ENCODE results near the gene USP17L17.
"Not testable (repeated sequence)": the region's sequence is repeated elsewhere in the genome, so short reads cannot be mapped to it uniquely, and the experiment has no call there.

USP17L17 gene, protein sequence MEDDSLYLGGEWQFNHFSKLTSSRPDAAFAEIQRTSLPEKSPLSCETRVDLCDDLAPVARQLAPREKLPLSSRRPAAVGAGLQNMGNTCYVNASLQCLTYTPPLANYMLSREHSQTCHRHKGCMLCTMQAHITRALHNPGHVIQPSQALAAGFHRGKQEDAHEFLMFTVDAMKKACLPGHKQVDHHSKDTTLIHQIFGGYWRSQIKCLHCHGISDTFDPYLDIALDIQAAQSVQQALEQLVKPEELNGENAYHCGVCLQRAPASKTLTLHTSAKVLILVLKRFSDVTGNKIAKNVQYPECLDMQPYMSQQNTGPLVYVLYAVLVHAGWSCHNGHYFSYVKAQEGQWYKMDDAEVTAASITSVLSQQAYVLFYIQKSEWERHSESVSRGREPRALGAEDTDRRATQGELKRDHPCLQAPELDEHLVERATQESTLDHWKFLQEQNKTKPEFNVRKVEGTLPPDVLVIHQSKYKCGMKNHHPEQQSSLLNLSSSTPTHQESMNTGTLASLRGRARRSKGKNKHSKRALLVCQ
- 0 reads per million in 2 donors for total RNA-seq

DNA sequence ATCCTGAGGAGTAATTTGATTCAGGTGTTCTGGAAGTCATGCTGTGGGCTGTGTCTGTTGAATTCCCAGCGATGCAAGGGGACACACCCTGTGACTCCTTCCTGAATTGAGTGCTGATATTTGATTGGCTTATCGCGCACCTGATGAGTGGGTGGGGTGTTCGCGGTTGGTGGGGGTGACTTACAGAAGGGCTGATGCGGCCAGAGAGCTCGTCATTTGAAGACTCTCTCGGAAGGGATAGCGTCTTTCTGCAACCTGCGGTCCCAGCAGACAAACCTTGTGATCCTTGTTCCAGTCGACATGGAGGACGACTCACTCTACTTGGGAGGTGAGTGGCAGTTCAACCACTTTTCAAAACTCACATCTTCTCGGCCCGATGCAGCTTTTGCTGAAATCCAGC is at the start of gene USP17L17:
USP17L17 (plus strand) TSS at position 301 of the 400 bp plus-strand sequence; CDS start at position 301, 0 bp downstream.
- DNase-seq: not testable (repeated sequence)

DNA sequence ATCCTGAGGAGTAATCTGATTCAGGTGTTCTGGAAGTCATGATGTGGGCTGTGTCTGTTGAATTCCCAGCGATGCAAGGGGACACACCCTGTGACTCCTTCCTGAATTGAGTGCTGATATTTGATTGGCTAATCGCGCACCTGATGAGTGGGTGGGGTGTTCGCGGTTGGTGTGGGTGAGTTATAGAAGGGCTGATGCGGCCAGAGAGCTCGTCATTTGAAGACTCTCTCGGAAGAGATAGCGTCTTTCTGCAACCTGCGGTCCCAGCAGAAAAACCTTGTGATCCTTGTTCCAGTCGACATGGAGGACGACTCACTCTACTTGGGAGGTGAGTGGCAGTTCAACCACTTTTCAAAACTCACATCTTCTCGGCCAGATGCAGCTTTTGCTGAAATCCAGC is 33.3 kb upstream of the USP17L17 start, which contains the start of gene USP17L10:
USP17L10 (plus strand) TSS at position 301 of the 400 bp plus-strand sequence; CDS start at position 301, 0 bp downstream.
- DNase-seq: not testable (repeated sequence)

DNA sequence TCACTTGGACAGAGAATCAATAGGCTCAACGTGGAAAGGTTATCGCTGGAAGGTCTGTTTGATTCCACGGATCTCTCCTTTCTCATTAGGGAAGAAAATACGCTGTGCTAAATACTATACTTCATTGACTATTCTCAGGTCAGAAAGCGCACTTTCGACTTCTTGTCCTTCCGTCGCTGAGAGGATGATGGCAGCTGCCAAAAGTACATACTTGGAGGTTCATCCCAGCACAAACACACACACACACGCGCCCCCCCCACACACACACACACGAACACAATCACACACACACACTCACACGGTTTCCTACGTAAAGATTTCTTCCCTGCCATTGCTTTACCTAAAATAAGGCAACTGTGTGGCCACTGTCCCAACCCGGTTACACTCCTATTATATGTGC is 29.0 kb upstream of the USP17L17 start:
- not testable (repeated sequence) for DNase-seq

DNA sequence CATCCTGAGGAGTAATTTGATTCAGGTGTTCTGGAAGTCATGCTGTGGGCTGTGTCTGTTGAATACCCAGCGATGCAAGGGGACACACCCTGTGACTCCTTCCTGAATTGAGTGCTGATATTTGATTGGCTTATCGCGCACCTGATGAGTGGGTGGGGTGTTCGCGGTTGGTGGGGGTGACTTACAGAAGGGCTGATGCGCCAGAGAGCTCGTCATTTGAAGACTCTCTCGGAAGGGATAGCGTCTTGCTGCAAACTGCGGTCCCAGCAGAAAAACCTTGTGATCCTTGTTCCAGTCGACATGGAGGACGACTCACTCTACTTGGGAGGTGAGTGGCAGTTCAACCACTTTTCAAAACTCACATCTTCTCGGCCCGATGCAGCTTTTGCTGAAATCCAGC is 28.6 kb upstream of the USP17L17 start, which contains the start of gene USP17L11:
USP17L11 (plus strand) TSS at position 301 of the 400 bp plus-strand sequence; CDS start at position 301, 0 bp downstream.
- not testable (repeated sequence) for DNase-seq

DNA sequence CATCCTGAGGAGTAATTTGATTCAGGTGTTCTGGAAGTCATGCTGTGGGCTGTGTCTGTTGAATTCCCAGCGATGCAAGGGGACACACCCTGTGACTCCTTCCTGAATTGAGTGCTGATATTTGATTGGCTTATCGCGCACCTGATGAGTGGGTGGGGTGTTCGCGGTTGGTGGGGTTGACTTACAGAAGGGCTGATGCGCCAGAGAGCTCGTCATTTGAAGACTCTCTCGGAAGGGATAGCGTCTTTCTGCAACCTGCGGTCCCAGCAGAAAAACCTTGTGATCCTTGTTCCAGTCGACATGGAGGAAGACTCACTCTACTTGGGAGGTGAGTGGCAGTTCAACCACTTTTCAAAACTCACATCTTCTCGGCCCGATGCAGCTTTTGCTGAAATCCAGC is 23.8 kb upstream of the USP17L17 start, which contains the start of gene USP17L12:
USP17L12 (plus strand) TSS at position 301 of the 400 bp plus-strand sequence; CDS start at position 301, 0 bp downstream.
- DNase-seq: not testable (repeated sequence)

DNA sequence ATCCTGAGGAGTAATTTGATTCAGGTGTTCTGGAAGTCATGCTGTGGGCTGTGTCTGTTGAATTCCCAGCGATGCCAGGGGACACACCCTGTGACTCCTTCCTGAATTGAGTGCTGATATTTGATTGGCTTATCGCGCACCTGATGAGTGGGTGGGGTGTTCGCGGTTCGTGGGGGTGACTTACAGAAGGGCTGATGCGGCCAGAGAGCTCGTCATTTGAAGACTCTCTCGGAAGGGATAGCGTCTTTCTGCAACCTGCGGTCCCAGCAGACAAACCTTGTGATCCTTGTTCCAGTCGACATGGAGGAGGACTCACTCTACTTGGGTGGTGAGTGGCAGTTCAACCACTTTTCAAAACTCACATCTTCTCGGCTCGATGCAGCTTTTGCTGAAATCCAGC is 19.1 kb upstream of the USP17L17 start, which contains the start of gene USP17L13:
USP17L13 (plus strand) TSS at position 301 of the 400 bp plus-strand sequence; CDS start at position 301, 0 bp downstream.
- not testable (repeated sequence) for DNase-seq

DNA sequence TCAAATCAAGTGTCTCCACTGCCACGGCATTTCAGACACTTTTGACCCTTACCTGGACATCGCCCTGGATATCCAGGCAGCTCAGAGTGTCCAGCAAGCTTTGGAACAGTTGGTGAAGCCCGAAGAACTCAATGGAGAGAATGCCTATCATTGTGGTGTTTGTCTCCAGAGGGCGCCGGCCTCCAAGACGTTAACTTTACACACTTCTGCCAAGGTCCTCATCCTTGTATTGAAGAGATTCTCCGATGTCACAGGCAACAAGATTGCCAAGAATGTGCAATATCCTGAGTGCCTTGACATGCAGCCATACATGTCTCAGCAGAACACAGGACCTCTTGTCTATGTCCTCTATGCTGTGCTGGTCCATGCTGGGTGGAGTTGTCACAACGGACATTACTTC is 13.4 kb upstream of the USP17L17 start:
- DNase-seq: not testable (repeated sequence)

DNA sequence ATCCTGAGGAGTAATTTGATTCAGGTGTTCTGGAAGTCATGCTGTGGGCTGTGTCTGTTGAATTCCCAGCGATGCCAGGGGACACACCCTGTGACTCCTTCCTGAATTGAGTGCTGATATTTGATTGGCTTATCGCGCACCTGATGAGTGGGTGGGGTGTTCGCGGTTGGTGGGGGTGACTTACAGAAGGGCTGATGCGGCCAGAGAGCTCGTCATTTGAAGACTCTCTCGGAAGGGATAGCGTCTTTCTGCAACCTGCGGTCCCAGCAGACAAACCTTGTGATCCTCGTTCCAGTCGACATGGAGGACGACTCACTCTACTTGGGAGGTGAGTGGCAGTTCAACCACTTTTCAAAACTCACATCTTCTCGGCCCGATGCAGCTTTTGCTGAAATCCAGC is 9.6 kb upstream of the USP17L17 start, which contains the start of gene USP17L15:
USP17L15 (plus strand) TSS at position 301 of the 400 bp plus-strand sequence; CDS start at position 301, 0 bp downstream.
- not testable (repeated sequence) for DNase-seq

DNA sequence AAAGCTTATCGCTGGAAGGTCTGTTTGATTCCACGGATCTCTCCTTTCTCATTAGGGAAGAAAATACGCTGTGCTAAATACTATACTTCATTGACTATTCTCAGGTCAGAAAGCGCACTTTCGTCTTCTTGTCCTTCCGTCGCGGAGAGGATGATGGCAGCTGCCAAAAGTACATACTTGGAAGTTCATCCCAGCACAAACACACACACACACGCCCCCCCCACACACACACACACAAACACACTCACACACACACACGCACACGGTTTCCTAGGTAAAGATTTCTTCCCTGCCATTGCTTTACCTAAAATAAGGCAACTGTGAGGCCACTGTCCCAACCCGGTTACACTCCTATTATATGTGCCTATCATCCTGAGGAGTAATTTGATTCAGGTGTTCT is 5.2 kb upstream of the USP17L17 start:
- not testable (repeated sequence) for DNase-seq

DNA sequence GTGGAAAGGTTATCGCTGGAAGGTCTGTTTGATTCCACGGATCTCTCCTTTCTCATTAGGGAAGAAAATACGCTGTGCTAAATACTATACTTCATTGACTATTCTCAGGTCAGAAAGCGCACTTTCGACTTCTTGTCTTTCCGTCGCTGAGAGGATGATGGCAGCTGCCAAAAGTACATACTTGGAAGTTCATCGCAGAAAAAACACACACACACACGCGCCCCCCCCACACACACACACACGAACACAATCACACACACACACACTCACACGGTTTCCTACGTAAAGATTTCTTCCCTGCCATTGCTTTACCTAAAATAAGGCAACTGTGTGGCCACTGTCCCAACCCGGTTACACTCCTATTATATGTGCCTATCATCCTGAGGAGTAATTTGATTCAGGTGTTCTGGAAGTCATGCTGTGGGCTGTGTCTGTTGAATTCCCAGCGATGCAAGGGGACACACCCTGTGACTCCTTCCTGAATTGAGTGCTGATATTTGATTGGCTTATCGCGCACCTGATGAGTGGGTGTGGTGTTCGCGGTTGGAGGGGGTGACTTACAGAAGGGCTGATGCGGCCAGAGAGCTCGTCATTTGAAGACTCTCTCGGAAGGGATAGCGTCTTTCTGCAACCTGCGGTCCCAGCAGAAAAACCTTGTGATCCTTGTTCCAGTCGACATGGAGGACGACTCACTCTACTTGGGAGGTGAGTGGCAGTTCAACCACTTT is 4.4 kb downstream of the USP17L17 start, which contains the start of gene USP17L18:
USP17L18 (plus strand) TSS at position 678 of the 728 bp plus-strand sequence; CDS start at position 678, 0 bp downstream.
- DNase-seq: not testable (repeated sequence)

DNA sequence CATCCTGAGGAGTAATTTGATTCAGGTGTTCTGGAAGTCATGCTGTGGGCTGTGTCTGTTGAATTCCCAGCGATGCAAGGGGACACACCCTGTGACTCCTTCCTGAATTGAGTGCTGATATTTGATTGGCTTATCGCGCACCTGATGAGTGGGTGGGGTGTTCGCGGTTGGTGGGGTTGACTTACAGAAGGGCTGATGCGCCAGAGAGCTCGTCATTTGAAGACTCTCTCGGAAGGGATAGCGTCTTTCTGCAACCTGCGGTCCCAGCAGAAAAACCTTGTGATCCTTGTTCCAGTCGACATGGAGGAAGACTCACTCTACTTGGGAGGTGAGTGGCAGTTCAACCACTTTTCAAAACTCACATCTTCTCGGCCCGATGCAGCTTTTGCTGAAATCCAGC is 9.4 kb downstream of the USP17L17 start, which contains the start of gene USP17L19:
USP17L19 (plus strand) TSS at position 301 of the 400 bp plus-strand sequence; CDS start at position 301, 0 bp downstream.
- DNase-seq: not testable (repeated sequence)

DNA sequence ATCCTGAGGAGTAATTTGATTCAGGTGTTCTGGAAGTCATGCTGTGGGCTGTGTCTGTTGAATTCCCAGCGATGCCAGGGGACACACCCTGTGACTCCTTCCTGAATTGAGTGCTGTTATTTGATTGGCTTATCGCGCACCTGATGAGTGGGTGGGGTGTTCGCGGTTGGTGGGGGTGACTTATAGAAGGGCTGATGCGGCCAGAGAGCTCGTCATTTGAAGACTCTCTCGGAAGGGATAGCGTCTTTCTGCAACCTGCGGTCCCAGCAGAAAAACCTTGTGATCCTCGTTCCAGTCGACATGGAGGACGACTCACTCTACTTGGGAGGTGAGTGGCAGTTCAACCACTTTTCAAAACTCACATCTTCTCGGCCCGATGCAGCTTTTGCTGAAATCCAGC is 14.1 kb downstream of the USP17L17 start, which contains the start of gene USP17L20:
USP17L20 (plus strand) TSS at position 301 of the 400 bp plus-strand sequence; CDS start at position 301, 0 bp downstream.
- DNase-seq: not testable (repeated sequence)

DNA sequence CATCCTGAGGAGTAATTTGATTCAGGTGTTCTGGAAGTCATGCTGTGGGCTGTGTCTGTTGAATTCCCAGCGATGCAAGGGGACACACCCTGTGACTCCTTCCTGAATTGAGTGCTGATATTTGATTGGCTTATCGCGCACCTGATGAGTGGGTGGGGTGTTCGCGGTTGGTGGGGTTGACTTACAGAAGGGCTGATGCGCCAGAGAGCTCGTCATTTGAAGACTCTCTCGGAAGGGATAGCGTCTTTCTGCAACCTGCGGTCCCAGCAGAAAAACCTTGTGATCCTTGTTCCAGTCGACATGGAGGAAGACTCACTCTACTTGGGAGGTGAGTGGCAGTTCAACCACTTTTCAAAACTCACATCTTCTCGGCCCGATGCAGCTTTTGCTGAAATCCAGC is 18.9 kb downstream of the USP17L17 start, which contains the start of gene USP17L21:
USP17L21 (plus strand) TSS at position 301 of the 400 bp plus-strand sequence; CDS start at position 301, 0 bp downstream.
- DNase-seq: not testable (repeated sequence)

DNA sequence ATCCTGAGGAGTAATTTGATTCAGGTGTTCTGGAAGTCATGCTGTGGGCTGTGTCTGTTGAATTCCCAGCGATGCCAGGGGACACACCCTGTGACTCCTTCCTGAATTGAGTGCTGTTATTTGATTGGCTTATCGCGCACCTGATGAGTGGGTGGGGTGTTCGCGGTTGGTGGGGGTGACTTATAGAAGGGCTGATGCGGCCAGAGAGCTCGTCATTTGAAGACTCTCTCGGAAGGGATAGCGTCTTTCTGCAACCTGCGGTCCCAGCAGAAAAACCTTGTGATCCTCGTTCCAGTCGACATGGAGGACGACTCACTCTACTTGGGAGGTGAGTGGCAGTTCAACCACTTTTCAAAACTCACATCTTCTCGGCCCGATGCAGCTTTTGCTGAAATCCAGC is 23.6 kb downstream of the USP17L17 start, which contains the start of gene USP17L22:
USP17L22 (plus strand) TSS at position 301 of the 400 bp plus-strand sequence; CDS start at position 301, 0 bp downstream.
- not testable (repeated sequence) for DNase-seq

DNA sequence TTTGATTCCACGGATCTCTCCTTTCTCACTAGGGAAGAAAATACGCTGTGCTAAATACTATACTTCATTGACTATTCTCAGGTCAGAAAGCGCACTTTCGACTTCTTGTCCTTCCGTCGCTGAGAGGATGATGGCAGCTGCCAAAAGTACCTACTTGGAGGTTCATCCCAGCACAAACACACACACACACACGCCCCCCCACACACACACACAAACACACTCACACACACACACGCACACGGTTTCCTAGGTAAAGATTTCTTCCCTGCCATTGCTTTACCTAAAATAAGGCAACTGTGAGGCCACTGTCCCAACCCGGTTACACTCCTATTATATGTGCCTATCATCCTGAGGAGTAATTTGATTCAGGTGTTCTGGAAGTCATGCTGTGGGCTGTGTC is 28.0 kb downstream of the USP17L17 start:
- DNase-seq: not testable (repeated sequence)
